ENCODE measurements around the gene CD302. TPM values are rescaled to one million over a fixed set of nuclear protein-coding genes. Genes with fewer than 3 reads are reported as not detected.
"Not testable (repeated sequence)": the region's sequence is repeated elsewhere in the genome, so short reads cannot be mapped to it uniquely, and the experiment has no call there.

The CD302 gene
- polyA plus RNA-seq, 6 donors from 2014 or later, result 0.29 to 2.1 (median 0.70) TPM

DNA sequence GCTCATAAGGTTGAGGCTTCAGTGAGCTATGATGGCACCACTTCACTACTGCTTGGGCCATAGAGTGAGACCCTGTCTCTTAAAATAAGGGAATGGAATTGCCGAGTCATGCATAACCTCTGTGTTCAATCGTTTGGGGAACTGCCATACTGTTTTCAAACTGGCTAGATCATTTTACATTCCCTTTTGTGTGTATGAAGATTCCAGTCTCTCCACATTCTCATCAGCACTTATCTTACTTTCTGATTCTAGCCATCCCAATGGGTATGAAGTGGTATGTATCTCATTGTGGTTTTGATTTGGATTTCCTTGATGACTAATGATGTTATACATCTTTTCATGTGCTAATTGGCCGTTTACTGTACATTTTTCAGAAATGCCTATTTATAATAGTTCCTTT, 62.0 kb downstream of the CD302 start:
- Mint-ChIP-seq H3K36me3 (peaks cover 8 to 9% of the 10 kb centered on the region in 2 donors), H3K4me1 (peaks cover 5 to 15% (median 12%) of the 10 kb centered on the region in 3 donors), H3K4me3 (no peak overlapping the region), H3K27me3 (no peaks in the 10 kb centered on the region), H3K9me3 (no peaks in the 10 kb centered on the region), H3K27ac (peak overlapping the region in 1 of 6 donors; percentile 49)
- DNase-seq, result no peak
- ATAC-seq (ENCODE audit: low read depth in 2 of 2), result no peak

DNA sequence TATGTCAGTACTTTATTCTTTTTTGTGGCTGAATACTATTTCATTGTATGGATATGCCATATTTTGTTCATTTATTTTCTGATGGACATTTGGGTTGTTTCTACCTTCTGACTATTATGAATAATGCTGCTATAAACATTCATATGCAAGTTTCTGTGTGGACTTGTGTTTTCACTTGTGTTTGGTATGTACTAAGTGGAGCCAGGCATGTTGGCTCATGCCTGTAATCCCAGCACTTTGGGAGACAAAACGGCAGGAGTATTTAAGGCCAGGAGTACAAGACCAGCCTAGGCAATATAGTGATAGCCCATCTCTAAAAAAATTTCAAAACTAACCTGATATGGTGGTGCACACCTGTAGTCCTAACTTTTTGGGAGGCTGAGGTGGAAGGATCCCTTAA, 62.4 kb downstream of the CD302 start:
- DNase-seq, result no peak
- peaks cover 5 to 17% (median 12%) of the 10 kb centered on the region in 3 donors for H3K4me1 Mint-ChIP-seq
- H3K36me3 Mint-ChIP-seq, result peaks cover 8 to 9% of the 10 kb centered on the region in 2 donors
- no peaks in the 10 kb centered on the region for H3K27me3 Mint-ChIP-seq
- ATAC-seq (ENCODE audit: low read depth in 2 of 2), result no peak
- peak overlapping the region in 1 of 6 donors; percentile 41 for H3K27ac Mint-ChIP-seq
- no peak overlapping the region for H3K4me3 Mint-ChIP-seq
- no peaks in the 10 kb centered on the region for H3K9me3 Mint-ChIP-seq

DNA sequence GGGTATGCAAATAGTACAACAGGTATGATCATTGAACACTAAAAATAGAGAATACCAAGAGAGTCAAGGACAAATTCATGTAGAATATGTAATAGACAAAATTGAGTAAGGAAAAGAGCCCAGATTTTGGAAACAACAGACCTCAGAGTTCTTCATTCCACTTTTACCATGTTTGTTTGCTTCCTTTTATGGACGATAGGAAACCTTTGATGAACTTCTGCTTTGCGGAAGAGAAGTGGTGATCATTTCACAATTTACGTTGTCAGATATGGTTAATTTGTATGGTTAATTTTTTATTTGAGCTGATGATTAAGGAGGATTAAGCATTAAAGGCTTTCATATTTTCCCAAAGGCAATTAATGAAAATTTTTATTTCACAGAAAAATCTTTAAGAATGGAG, 69.4 kb downstream of the CD302 start:
- no peak overlapping the region for H3K4me3 Mint-ChIP-seq
- peak overlapping the region in 3 of 6 donors; percentile 0 to 70 (median 63) for H3K27ac Mint-ChIP-seq
- H3K27me3 Mint-ChIP-seq, result no peaks in the 10 kb centered on the region
- H3K4me1 Mint-ChIP-seq, result peaks cover 24 to 40% (median 40%) of the 10 kb centered on the region in 3 donors
- H3K9me3 Mint-ChIP-seq, result peaks cover 0 to 12% (median 0%) of the 10 kb centered on the region in 7 donors
- peaks cover 14 to 31% of the 10 kb centered on the region in 2 donors for H3K36me3 Mint-ChIP-seq
- ATAC-seq (ENCODE audit: low read depth in 2 of 2) (no peak), DNase-seq (no peak)

DNA sequence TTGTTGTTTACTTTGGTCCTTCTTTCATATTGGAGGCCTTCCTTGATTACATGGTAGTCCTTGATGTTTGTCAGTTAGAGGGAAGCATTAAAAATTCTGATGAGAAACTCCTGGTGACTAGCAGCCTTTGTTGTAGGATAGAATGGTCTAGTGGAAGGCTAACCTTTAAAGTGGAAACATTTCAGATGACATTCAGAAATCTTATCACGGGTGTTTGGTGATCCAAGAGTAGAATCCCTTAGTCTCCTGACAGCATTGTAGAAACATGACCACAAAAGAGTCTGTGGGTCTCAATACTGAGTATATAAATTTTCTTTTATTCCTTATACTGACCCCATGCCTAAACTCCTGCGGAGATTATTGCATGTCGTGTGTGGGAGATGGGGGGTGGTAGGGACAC, 72.3 kb downstream of the CD302 start:
- ATAC-seq (ENCODE audit: low read depth in 2 of 2) (no peak), DNase-seq (no peak)
- H3K4me3 Mint-ChIP-seq, result no peak overlapping the region
- H3K4me1 Mint-ChIP-seq, result peaks cover 41 to 68% (median 65%) of the 10 kb centered on the region in 3 donors
- peaks cover 16 to 32% of the 10 kb centered on the region in 2 donors for H3K36me3 Mint-ChIP-seq
- H3K9me3 Mint-ChIP-seq, result peaks cover 0 to 12% (median 0%) of the 10 kb centered on the region in 7 donors
- no peaks in the 10 kb centered on the region for H3K27me3 Mint-ChIP-seq
- H3K27ac Mint-ChIP-seq, result peak overlapping the region in 1 of 6 donors; percentile 13

DNA sequence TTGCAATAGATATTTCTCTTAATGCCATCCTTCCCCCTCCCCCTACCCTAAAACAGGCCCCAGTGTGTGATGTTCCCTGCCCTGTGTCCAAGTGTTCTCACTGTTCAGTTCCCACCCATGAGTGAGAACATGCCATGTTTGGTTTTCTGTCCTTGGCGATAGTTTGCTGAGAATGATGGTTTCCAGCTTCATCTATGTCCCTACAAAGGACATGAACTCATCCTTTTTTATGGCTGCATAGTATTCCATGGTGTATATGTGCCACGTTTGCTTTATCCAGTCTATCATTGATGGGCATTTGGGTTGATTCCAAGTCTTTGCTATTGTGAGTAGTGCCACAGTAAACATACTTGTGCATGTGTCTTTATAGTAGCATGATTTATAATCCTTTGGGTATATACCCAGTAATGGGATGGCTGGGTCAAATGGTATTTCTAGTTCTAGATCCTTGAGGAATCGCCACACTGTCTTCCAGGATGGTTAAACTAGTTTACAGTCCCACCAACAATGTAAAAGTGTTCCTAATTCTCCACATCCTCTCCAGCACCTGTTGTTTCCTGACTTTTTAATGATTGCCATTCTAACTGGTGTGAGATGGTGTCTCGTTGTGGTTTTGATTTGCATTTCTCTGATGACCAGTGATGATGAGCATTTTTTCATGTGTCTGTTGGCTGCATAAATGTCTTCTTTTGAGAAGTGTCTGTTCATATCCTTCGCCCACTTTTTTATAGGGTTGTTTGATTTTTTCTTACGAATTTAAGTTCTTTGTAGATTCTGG, 73.0 kb downstream of the CD302 start:
- Mint-ChIP-seq H3K9me3 (peaks cover 0 to 12% (median 0%) of the 10 kb centered on the region in 7 donors), H3K36me3 (peaks cover 16 to 32% of the 10 kb centered on the region in 2 donors), H3K27ac (peak overlapping the region in 2 of 6 donors; percentile 13 to 36), H3K4me1 (peaks cover 45 to 75% (median 73%) of the 10 kb centered on the region in 3 donors)
- ATAC-seq (ENCODE audit: low read depth in 2 of 2); DNase-seq; H3K4me3 Mint-ChIP-seq; H3K27me3 Mint-ChIP-seq: not testable (repeated sequence)

DNA sequence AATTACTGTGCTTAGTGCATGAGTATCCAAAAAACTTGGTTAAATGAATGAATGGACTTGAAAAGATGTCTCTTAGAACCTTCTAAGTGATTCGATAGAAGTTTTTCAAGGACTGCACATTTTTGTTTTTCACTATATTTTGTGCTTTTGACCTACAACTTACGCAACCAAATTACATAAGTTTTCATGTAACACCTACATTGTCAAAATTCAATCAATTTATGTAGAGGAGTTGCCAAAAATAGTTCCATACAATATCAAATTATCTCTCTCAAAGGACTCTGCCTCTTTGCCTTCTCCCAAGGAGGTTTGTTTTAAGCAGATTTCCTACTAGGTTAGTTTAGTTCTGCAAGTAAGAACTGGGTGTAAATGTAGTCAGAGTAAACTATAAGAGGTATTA, 75.4 kb downstream of the CD302 start:
- peaks cover 25 to 33% of the 10 kb centered on the region in 2 donors for H3K36me3 Mint-ChIP-seq
- peak overlapping the region in 1 of 8 donors; percentile 20 for H3K4me3 Mint-ChIP-seq
- peaks cover 50 to 81% (median 78%) of the 10 kb centered on the region in 3 donors for H3K4me1 Mint-ChIP-seq
- ATAC-seq (ENCODE audit: low read depth in 2 of 2), result no peak
- H3K27me3 Mint-ChIP-seq, result no peaks in the 10 kb centered on the region
- DNase-seq, result no peak
- peaks cover 0 to 12% (median 0%) of the 10 kb centered on the region in 7 donors for H3K9me3 Mint-ChIP-seq
- H3K27ac Mint-ChIP-seq, result peak overlapping the region in 2 of 6 donors; percentile 24 to 28

DNA sequence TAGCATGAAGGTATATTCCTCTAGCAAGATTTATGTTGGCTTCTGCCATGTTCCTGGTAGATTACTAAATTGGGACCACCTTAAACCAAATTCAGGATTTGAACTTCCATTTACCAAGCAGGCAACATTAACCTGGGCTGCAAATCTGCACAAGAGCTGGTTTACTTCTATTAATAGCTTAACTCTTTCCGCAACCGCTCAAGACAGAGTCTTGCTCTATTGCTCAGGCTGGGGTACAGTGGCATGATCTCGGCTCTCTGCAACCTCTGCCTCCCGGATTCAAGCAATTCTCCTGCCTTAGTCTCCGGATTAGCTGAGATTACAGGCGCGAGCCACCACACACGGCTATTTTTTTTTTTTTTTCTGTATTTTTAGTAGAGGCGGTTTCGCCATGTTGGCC, 77.3 kb downstream of the CD302 start:
- H3K27ac Mint-ChIP-seq, result peak overlapping the region in 1 of 6 donors; percentile 69
- H3K27me3 Mint-ChIP-seq, result no peaks in the 10 kb centered on the region
- DNase-seq, result no peak
- H3K4me1 Mint-ChIP-seq, result peaks cover 52 to 84% (median 76%) of the 10 kb centered on the region in 3 donors
- peaks cover 23 to 26% of the 10 kb centered on the region in 2 donors for H3K36me3 Mint-ChIP-seq
- peak overlapping the region in 1 of 8 donors; percentile 26 for H3K4me3 Mint-ChIP-seq
- peaks cover 0 to 12% (median 0%) of the 10 kb centered on the region in 7 donors for H3K9me3 Mint-ChIP-seq
- no peak for ATAC-seq (ENCODE audit: low read depth in 2 of 2)

Other genes with a start within 250 kb of the CD302 start
- gene BAZ2B, start 181.7 kb downstream of the CD302 start, polyA plus RNA-seq (ENCODE audit: low read depth in 6 of 6), result 10 to 100 TPM; 15.2 to 30.5 (median 23.1) TPM
- 100 to 1,000 TPM; 160 to 236 (median 199) TPM for gene MARCHF7, start 85.7 kb downstream of the CD302 start, polyA plus RNA-seq (ENCODE audit: low read depth in 6 of 6)
- gene LY75, start 106.5 kb upstream of the CD302 start, polyA plus RNA-seq (ENCODE audit: low read depth in 6 of 6), result 10 to 100 TPM; 37.2 to 61.2 (median 50.4) TPM